Esophagus squamous epithelium (tissue), 5 donors: Measurements from ENCODE around the gene TRIM33. TPM values are rescaled to one million over a fixed set of nuclear protein-coding genes. Genes with fewer than 3 reads are reported as not detected.

ENCODE experiments used
- DNase-seq: peaks from one replicate; lab custom pipeline; 2025; lab: John Stamatoyannopoulos, UW
- H3K27ac ChIP-seq, 4 donors: fragments of 200-600 bp; sonication (generic); one replicate each; pipeline ENCODE4 v1.5.1; 2016 to 2019; ENCODE audit warnings: mild to moderate bottlenecking in 1 of 4
- H3K27me3 ChIP-seq, 4 donors: fragments of 200-600 bp; sonication (generic); 1 replicate in 3 of 4; 2 replicates in 1 of 4; pipeline versions ENCODE4 v1.5.1 to v1.6.0; 2017 to 2021; ENCODE audit warnings: antibody characterized with exemption in 1 of 4
- H3K36me3 ChIP-seq, 3 donors: fragments of 200-600 bp; sonication (generic); one replicate each; pipeline ENCODE4 v1.5.1; 2016 to 2019
- H3K4me1 ChIP-seq, 3 donors: fragments of 200-600 bp; sonication (generic); one replicate each; pipeline ENCODE4 v1.5.1; 2017 to 2019
- H3K4me3 ChIP-seq, 4 donors: fragments of 200-600 bp; sonication (generic); 1 replicate in 3 of 4; 2 replicates in 1 of 4; pipeline ENCODE4 v1.5.1; 2016 to 2019; ENCODE audit warnings: mild to moderate bottlenecking in 2 of 4, moderate library complexity in 1 of 4
- H3K9me3 ChIP-seq, 3 donors: fragments of 200-600 bp; sonication (generic); one replicate each; pipeline ENCODE4 v1.5.1; 2016 to 2019
- POLR2A ChIP-seq, 4 donors: fragments of 450-650 bp; IDR thresholded peaks; one replicate each; pipeline ENCODE4 v1.6.1; 2017; ENCODE audit warnings: antibody characterized with exemption in 4 of 4, mild to moderate bottlenecking in 4 of 4, moderate library complexity in 3 of 4
- WGBS, 2 donors: methylation state at CpG; one replicate each; pipeline ENCODE4 v1.1.5; 2018; 5-methylcytosine and 5-hydroxymethylcytosine counted together
- intact Hi-C: fragments of 100-400 bp; cut with DNase I; formaldehyde crosslinking; loops from one replicate; pipeline ENCODE4 v1.15.0; 2022
- total RNA-seq, 4 donors: library from RNA; depleted of rRNA; stranded (reverse); fragments of >200 nt; gene quantifications; one replicate each; pipeline ENCODE4 v1.1.0, GENCODE V29; 2016
- TF ChIP-seq, protein P1 (sequence below), 6 experiments: fragments of 450-650 bp in 4 of 6; fragments of 200-600 bp in 2 of 6; sonication (generic) in 2 of 6; IDR thresholded peaks; one replicate each; pipeline ENCODE4 v1.5.1; 2016 to 2019; ENCODE audit warnings: antibody characterized with exemption in 6 of 6, mild to moderate bottlenecking in 4 of 6, moderate library complexity in 4 of 6
- donor health status: DM: yes; HTN: yes; CAD: no.

The TRIM33 gene
- total RNA-seq, 4 donors from 2014 or later = 19.1 to 38.7 (median 25.4) TPM

DNA sequence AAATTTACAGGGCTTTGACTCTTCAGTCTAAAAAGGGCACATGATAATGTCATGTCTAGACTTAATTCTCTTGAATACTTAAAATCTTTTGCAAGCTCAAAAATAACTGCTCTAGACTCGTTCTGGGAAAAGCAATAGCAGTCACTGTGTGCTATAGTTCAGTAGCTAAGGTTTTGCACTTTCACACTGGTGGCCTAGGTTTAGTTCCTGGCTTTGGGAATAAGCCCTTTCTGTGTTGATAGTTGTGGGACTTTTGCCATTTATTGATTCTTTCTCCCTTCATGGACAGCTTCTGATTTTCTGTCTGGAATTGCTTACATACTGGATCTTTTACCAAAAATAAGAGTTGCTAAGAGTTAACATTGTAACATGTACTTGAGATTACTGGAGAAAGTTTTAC, 151.2 kb downstream of the TRIM33 start:
- no peak overlapping the region for H3K27ac ChIP-seq
- H3K36me3 ChIP-seq = no peaks in the 10 kb centered on the region
- H3K27me3 ChIP-seq = no peaks in the 10 kb centered on the region
- intact Hi-C loops = no loop called here
- no peak for DNase-seq
- H3K4me3 ChIP-seq = no peak overlapping the region
- WGBS, 2 donors = 14 to 33% methylated on average over 1 of the region's 1 CpG
- TF ChIP-seq, protein P1, sequence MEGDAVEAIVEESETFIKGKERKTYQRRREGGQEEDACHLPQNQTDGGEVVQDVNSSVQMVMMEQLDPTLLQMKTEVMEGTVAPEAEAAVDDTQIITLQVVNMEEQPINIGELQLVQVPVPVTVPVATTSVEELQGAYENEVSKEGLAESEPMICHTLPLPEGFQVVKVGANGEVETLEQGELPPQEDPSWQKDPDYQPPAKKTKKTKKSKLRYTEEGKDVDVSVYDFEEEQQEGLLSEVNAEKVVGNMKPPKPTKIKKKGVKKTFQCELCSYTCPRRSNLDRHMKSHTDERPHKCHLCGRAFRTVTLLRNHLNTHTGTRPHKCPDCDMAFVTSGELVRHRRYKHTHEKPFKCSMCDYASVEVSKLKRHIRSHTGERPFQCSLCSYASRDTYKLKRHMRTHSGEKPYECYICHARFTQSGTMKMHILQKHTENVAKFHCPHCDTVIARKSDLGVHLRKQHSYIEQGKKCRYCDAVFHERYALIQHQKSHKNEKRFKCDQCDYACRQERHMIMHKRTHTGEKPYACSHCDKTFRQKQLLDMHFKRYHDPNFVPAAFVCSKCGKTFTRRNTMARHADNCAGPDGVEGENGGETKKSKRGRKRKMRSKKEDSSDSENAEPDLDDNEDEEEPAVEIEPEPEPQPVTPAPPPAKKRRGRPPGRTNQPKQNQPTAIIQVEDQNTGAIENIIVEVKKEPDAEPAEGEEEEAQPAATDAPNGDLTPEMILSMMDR (IDR thresholded peaks at IDR 0.05) = no peak
- TF ChIP-seq POLR2A (IDR thresholded peaks at IDR 0.05) = no peak
- H3K4me1 ChIP-seq = no peaks in the 10 kb centered on the region
- peaks cover 0 to 36% (median 15%) of the 10 kb centered on the region in 3 donors for H3K9me3 ChIP-seq

DNA sequence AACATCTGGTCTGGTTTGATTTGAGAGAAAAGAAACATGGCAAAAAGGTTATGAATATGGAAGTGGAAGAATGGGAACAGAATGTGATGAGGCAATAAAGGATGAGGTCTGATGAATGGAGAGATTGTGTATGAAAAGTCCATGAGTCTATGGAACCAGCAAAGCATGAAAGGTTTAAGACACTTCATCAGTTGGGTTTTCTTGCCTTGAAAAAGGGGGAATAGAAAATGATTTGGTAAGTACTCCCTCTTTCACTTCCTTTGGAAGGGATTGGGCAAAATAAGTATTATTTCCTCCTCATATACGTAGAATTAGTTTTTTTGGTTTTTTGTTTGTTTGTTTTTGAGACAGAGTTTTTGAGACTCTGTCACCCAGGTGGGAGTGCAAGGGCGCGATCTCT, 155.8 kb downstream of the TRIM33 start:
- no peaks in the 10 kb centered on the region for H3K36me3 ChIP-seq
- no peak for DNase-seq
- no peaks in the 10 kb centered on the region for H3K9me3 ChIP-seq
- H3K27me3 ChIP-seq = no peaks in the 10 kb centered on the region
- intact Hi-C loops = no loop called here
- H3K27ac ChIP-seq = no peak overlapping the region
- H3K4me1 ChIP-seq = peaks cover 0 to 14% (median 5%) of the 10 kb centered on the region in 3 donors
- WGBS, 2 donors = 91 to 94% methylated on average over 3 of the region's 3 CpGs
- no peak overlapping the region for H3K4me3 ChIP-seq
- TF ChIP-seq, protein P1 (IDR thresholded peaks at IDR 0.05) = no peak
- no peak for TF ChIP-seq POLR2A (IDR thresholded peaks at IDR 0.05)

DNA sequence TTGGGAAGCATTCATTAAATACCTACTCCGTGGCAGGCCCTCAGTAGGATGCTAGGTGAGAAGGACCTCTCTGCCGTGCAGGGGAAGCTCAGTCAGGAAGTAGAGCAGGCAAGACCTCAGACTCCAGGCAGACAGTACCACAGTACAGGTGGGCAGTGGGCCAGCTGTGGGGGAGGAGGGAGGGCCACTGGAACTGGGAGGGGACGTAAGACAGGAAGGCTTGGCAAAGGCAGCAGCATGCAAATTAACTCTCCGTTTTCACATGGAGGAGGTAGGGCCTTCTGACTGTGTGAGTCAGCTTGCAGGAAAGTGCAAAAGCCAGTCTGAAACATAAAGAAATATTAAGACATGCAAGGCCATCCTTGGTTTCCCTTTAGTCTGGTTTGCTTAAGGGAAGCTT, 157.7 kb downstream of the TRIM33 start:
- TF ChIP-seq POLR2A (IDR thresholded peaks at IDR 0.05) = no peak
- TF ChIP-seq, protein P1 (IDR thresholded peaks at IDR 0.05) = no peak
- Histone ChIP-seq H3K36me3 (no peaks in the 10 kb centered on the region), H3K4me3 (no peak overlapping the region), H3K27ac (no peak overlapping the region), H3K9me3 (no peaks in the 10 kb centered on the region), H3K27me3 (no peaks in the 10 kb centered on the region), H3K4me1 (peaks cover 0 to 14% (median 5%) of the 10 kb centered on the region in 3 donors)
- WGBS, 2 donors = 11 to 17% methylated on average over 3 to 4 of the region's 4 CpGs
- intact Hi-C loops = no loop called here
- no peak for DNase-seq

DNA sequence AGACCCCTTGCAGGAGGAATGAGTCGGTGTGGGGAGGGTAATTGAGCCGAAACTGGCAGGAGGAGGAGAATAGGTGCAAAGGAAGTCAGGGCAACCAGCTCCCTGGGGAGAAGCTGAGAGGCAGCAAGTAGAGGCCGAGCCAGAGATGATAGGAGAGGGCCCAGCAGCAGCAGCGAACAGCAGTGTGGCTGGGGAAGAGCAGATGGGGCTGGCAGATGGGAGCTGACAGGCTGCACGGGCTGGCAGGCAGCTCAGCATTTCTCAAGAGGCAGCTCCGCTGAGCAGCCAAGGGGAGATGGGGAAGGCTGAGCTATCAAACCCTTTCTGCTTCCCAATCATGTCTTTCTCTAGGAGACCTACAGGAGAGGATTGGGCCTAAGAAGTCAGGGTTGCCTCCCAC, 158.2 kb downstream of the TRIM33 start:
- Histone ChIP-seq H3K4me1 (peaks cover 0 to 14% (median 5%) of the 10 kb centered on the region in 3 donors), H3K9me3 (no peaks in the 10 kb centered on the region), H3K27ac (no peak overlapping the region), H3K4me3 (no peak overlapping the region), H3K36me3 (no peaks in the 10 kb centered on the region), H3K27me3 (no peaks in the 10 kb centered on the region)
- intact Hi-C loops = no loop called here
- TF ChIP-seq, protein P1 (IDR thresholded peaks at IDR 0.05) = no peak
- no peak for TF ChIP-seq POLR2A (IDR thresholded peaks at IDR 0.05)
- DNase-seq = no peak
- 60 to 80% methylated on average over 4 to 6 of the region's 6 CpGs for WGBS, 2 donors

DNA sequence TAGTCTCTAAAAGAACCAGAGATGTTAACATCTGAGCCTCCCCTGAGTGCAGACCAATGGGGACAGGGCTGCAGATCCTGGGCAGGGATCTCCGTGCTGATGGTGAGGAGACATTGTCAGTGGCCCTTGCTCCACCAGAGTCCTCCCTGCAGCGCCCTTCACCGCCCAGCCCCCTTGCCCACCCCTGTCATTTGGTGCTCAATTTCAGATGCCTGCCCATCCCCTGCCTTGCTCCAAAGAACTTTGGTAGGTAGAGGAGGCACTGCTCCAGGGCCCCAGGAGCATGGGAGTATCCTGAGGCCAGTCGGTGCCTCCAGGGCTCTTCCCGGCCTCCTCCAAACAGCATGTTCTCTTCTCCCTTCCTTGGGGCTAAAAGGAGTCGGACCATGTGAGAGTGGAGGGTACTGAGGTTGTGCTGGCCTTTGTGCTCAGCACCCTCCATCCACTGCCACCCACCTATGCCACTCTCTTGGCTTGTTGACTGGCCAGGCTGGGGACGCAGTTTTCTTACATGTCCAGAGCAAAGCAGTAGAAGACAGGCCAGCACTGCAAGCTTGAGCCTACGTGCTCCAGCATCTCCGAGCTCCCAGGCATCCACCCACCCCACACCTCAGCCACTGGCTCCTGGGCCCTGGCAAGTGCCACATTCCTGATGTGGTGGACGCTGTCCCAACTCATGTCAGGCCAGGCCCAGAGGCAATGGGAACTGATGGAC, 160.1 kb downstream of the TRIM33 start:
- Histone ChIP-seq H3K27ac (no peak overlapping the region), H3K27me3 (no peaks in the 10 kb centered on the region), H3K4me1 (peaks cover 3 to 26% (median 11%) of the 10 kb centered on the region in 3 donors), H3K36me3 (no peaks in the 10 kb centered on the region), H3K4me3 (no peak overlapping the region), H3K9me3 (no peaks in the 10 kb centered on the region)
- no peak for DNase-seq
- TF ChIP-seq, protein P1 (IDR thresholded peaks at IDR 0.05) = no peak
- TF ChIP-seq POLR2A (IDR thresholded peaks at IDR 0.05) = no peak
- WGBS, 2 donors = 86 to 93% methylated on average over 4 to 7 of the region's 10 CpGs
- intact Hi-C loops = no loop called here
